ENCODE data around the gene KYAT1.
A peak's percentile ranks its signal among the peaks of the same experiment; 100 is the strongest.
"Not testable (repeated sequence)": the region's sequence is repeated elsewhere in the genome, so short reads cannot be mapped to it uniquely, and the experiment has no call there.

KYAT1 gene

GRCh38 chr9:128819716-128820664 is 61.8 kb downstream of the KYAT1 start:
- DNase-seq (ENCODE audit: low read depth, low spot score), result no peak

DNA sequence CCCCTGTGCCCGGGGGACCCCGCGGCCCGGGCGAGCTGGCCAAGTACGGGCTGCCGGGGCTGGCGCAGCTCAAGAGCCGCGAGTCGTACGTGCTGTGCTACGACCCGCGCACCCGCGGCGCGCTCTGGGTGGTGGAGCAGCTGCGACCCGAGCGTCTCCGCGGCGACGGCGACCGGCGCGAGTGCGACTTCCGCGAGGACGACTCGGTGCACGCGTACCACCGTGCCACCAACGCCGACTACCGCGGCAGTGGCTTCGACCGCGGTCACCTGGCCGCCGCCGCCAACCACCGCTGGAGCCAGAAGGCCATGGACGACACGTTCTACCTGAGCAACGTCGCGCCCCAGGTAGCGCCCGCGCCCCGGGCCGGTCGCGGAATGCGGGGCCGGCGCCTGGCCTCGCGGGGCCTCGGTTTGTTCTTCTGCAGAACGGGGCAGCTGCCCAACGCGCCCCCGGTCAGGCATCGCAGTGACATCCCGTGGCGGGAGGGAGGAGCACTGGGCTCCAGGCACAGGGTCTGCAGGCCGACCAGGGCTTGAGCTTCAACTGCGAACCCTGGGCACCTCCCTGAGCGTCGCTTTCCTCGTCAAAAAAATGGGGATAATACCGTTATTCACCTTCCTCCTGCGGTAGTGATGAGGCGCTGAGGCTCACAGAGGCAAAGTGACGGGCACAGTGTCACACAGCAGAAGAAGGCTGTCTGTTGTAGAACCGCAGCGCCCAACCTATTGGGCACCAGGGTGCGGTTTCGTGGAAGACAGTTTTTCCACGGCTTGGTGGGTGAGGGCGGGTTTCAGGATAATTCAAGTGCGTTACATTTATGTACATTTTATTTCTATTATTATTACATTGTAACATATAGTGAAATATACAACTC is 62.7 kb downstream of the KYAT1 start:
- no peak for DNase-seq (ENCODE audit: low read depth, low spot score)

- peak; percentile 80 for DNase-seq (ENCODE audit: low read depth, low spot score)
These were observed 63.5 kb downstream of the KYAT1 start, which contains the start of gene ENDOG for GRCh38 chr9:128818099-128818838. Gene ENDOG, plus strand, starts transcription at chr9:128818500. Its CDS starts 185 bp downstream, at chr9:128818685.

DNA sequence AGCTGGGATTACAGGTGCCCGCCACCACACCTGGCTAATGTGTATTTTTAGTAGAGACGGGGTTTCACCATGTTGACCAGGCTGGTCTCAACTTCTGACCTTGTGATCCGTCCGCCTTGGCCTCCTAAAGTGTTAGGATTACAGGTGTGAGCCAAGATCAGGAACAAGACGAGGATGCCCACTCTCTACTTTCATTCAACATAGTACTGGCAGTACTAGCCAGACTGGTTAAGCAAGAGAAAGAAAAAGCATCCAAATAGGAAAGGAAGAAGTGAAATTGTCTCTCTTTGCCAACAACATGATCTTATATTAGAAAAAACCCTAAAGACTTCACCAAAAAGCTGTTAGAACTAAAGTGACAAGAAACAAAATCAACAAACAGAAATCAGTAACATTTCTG is 70.9 kb downstream of the KYAT1 start:
- DNase-seq (ENCODE audit: low read depth, low spot score), result no peak

GRCh38 chr9:128809831-128810230 is 71.9 kb downstream of the KYAT1 start:
- DNase-seq (ENCODE audit: low read depth, low spot score), result no peak

- no peak for DNase-seq (ENCODE audit: low read depth, low spot score)
These were observed 72.6 kb downstream of the KYAT1 start for GRCh38 chr9:128809036-128809599.

DNA sequence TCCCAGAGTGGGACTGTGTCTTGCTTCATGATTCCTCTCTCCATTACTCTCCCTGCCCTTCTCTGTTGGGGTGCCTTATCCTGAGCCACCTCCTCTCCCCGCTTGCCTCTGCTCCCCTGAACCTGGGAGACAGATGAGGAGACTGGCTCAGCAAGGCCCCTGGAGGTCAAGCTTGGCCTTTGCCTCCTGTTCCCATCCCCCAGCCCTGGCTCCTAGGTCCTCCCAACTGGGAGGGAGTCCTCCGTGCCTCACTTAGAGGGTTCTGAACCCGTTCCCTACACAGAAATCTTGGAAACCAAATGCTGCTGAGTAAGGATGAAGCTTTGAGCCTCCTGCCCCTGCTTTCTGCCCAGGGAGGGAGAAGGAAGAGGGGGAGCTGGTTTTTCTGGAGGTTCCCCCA is 73.2 kb downstream of the KYAT1 start:
- no peak for DNase-seq (ENCODE audit: low read depth, low spot score)

GRCh38 chr9:128807827-128808226 is 73.9 kb downstream of the KYAT1 start:
- no peak for DNase-seq (ENCODE audit: low read depth, low spot score)

DNA sequence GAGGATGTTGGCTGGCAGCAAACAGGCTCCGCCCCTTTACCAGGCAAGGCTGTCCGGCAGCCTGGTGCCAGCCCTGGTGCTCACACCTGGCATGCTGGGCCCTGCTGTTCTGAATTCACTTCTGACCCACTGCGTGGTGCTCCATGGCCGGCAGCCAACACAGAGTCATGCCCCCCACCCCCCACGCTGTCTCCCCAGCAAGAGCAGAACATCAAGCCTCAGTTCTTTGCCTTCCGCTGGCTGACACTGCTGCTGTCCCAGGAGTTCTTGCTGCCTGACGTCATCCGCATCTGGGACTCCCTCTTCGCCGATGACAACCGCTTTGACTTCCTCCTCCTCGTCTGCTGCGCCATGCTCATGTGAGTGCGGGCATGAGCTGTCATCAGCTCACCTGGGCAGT is 76.1 kb downstream of the KYAT1 start:
- no peak for DNase-seq (ENCODE audit: low read depth, low spot score)

GRCh38 chr9:128802482-128802881 is 79.3 kb downstream of the KYAT1 start:
- no peak for DNase-seq (ENCODE audit: low read depth, low spot score)

GRCh38 chr9:128800061-128800460 is 81.7 kb downstream of the KYAT1 start:
- no peak for DNase-seq (ENCODE audit: low read depth, low spot score)

DNA sequence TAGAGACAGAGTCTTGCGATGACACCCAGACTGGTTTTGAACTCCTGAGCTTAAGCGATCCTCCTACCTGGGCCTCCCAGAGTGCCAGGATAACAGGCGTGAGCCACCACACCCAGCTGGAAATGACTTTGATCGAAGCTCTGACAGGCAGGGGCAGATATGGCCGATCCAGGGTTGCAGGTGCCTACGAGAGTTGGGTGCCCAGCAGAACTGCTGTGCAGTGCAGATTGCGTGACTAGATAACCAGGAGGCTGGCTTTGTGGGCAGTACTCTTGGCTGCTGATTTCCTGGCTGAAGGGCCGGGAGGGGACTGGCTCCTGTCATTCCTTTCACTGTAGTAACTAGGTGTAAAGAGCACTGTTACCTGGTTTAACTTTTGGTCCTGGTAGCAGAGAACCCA is 82.9 kb downstream of the KYAT1 start:
- DNase-seq (ENCODE audit: low read depth, low spot score), result no peak

DNA sequence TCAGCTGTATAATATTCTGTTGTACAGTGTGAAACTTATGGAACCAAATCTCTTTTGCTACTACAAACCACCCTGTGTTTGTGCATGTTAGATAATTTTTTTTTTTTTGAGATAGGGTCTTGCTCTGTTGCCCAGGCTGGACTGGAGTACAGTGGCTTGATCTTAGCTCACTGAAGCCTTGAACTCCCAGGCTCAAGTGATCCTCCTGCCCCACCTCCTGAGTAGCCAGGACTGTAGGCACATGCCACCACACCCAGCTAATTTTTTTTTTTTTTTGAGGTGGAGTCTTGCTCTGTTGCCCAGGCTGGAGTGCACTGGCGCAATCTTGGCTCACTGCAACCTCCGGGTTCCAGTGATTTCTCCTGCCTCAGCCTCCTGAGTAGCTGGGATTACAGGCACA is 86.8 kb downstream of the KYAT1 start:
- DNase-seq (ENCODE audit: low read depth, low spot score), result not testable (repeated sequence)

GRCh38 chr9:128792978-128793686 is 88.6 kb downstream of the KYAT1 start:
- no peak for DNase-seq (ENCODE audit: low read depth, low spot score)

DNA sequence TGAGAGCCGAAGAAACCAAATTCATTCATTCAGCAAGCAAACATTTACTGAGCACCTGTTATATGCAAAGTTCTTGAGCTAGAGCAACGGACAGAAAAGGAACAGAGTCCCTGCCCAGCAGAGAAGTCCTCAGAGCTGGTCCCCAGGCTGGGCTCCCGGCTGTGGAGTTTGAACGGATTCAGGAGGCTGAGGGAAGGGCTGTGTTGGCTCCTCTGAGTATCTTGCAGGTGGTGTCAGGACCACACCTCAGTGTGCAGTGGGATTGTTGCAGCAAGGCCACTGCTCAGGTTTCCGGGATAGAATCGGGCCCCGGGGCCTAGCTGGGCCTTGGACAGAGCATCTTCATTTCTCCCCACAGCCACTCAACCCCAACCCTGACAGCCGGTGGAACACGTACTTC is 89.6 kb downstream of the KYAT1 start:
- DNase-seq (ENCODE audit: low read depth, low spot score), result no peak

DNA sequence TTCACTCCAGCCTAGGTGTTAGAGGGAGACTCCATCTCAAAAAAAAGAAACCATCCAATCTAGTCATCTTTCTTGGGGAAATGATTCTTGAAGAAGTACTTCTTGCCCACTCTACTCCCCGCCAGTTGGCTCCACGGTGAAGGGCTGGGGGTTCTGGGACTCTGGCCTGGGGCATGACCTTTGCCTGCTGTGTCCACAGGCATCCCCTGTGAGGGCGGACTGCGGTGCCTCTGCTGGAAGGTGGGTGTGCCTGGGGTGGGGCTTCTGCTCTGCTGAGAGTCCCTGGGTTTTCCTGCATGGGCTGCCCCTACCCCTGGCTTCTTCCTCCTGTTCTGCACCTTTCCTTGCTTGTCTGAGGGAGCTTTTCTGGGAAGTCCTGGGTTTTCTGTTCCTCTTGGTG is 91.2 kb downstream of the KYAT1 start:
- no peak for DNase-seq (ENCODE audit: low read depth, low spot score)

GRCh38 chr9:128788445-128788844 is 93.3 kb downstream of the KYAT1 start:
- no peak for DNase-seq (ENCODE audit: low read depth, low spot score)

DNA sequence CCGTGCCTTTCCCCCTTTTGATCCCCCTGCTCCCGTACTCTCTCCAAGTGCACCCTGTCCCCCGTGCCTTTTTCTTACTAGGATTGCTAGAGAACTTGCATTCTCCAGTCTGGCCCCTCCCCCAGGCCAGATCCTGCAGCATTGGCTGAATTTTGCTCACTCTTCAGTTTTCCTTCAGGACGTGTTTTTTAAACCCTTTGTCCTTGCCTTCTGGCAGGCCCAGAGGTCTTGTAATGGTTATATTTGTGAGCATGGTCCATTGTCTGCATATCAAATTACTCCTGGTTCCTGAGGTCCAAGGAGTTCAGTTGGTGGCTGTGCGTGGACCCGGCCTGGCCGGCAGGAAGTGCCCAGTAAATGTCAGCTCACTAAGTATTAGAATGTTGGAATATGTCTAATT is 94.1 kb downstream of the KYAT1 start:
- no peak for DNase-seq (ENCODE audit: low read depth, low spot score)

DNA sequence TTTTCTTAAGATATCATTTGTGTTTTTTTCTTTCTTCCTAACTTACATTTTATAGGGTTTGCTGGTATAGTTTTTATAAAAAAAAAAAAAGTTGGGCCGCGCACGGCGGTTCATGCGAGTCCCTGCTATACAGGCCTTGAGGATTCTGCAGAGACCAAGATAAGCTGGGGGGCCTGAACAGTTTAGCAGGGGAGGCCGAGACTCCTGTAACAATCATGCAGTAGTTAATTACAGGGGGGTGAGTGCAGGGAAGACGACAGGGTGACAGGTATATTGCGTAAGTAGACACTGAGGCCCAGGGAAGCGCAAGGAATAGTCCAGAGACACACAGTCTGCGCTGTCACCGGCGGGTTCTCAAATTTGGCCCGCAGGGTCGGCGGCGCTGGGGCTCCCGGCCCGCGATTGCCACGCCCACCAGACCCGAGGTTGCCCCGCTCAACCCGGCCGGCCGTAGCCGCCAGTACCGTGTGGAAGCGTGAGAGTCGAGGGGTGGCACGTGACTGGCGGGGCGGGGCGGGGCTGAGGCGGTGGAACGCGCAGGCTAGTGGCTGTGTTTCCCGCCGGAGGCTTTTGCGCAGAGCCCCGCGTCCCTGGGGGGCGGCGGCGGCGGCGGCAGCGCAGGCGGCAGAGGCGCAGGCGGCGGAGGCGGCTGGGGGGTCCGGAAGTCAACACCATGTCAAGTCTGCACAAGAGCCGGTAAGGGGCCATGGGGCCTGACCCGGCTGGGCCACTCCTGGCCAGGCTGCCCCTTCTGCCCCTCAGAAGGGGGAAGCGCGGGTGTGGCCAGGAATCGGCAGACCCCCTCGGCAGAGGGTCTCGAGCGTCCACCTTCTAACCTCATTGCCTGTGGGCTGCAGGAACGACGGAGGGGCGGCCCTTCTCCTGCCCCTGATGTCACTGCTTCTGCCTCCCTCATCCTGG is 94.8 kb downstream of the KYAT1 start, which contains the start of gene TBC1D13:
Gene TBC1D13, plus strand, starts transcription at position 573 of the 921 bp plus-strand sequence. Its CDS starts 101 bp downstream, at position 674.
- DNase-seq (ENCODE audit: low read depth, low spot score), result no peak
